Measurements from ENCODE around the gene ENPEP.

The ENPEP gene

GRCh38 chr4:110610940-110611831 is 135.2 kb downstream of the ENPEP start:
- DNase-seq, result no peak

DNA sequence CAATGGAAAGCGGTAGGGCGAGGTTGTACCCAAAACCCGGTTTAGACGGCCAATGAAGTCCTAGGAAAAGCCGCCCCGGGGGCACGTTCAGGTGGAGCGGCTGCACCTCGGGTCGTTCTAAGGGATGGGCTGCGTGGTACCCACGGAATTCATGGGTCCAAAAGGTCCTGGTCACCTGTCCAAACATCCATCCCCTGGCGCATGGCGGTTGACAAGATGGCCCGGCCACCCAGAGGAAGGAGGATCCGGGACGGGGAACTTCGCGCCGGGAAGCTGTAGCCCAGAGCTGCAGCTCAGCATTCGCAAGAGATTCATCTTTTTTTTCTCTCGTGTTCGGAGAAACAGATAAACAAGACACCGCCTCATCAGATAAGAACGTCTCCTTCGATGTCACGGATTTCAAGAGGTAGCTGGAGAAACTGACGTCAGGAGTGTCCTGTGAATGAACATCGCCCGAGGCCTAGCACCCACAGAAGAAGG is 136.1 kb downstream of the ENPEP start:
- DNase-seq, result no peak

- DNase-seq, result no peak
These were observed 136.8 kb downstream of the ENPEP start for GRCh38 chr4:110612631-110613269.

DNA sequence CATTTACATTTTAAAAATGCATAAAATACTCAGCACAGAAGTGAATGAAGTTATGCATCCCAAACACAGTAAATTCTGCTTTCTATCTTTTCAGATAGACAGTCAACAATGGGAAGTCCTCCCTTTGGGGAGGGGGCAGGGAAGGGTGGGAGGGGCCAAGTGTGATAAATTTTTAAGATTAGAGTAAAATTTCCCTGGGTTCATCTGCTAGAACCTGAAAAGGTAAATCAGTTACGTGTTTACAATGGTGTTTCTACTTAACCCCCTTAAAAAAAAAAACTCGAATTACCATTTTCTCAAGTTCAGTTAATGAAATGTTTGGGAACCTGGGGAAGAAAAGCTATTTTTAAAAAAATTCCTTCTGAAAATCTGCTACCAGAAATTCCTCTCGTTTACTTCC is 137.8 kb downstream of the ENPEP start:
- DNase-seq, result no peak

- DNase-seq, result no peak
These were observed 138.4 kb downstream of the ENPEP start for GRCh38 chr4:110614173-110614963.

All from activated gamma-delta T cell treated with Interleukin-2 at 50 U/mL for 16 hours (primary cell).